ENCODE data around the gene VWDE.
"Not testable (repeated sequence)": the region's sequence is repeated elsewhere in the genome, so short reads cannot be mapped to it uniquely, and the experiment has no call there.

VWDE gene

DNA sequence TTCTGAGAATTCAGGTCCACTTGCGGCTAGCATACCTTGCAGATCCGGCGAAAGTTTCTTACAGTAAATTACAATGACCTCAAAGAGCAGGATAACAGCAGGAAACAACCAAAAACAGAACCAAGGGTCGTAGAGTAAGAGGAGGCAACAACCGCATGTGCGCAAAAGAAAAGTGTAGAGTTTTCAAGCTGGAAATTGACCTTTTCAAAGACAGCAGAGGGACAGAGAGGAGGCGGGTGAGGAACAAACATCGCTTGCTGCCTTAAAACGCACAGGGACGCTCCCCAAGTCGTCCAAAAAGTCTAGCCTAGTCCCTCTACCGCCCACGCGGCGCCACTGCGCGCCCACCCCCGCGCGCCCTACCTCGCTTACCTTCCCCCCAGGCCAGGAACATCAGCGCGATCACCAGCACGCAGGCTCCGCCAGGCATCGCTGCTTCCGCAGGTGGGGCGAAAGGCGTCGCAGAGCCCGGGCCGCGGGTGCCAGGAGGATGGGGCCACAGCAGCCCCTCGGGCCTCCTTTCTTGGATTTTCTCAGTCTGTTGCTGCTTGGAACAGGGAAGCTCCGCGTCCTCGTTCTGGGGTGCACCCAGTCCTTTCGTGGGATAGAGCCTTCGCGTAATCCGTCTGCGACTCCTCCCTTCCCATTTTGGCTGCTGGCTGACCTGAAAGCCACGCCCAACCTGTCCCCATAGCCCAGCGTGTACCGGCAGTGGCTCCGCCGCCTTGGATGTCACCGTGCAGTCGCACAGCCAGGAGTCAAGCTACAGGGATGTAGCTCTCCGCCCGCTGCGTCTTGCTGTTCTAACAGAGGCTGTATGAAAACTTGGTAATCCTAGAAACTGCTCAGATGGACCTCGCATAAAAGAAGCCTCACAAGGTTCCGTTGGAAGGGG, at the start of gene VWDE:
VWDE (minus strand) TSS at position 579 of the 895 bp plus-strand sequence; CDS start at position 430, 149 bp downstream.
- Histone ChIP-seq H3K4me1 (ENCODE audit: control insufficient read depth, insufficient read depth, low read length) (no peaks in the 10 kb centered on the region), H3K9ac (ENCODE audit: low read length) (no peak within 1 kb of the TSS), H3K36me3 (ENCODE audit: control insufficient read depth, insufficient read depth, low read length) (no peaks in the 10 kb centered on the region), H3K27me3 (ENCODE audit: control insufficient read depth, insufficient read depth, low read length) (no peaks in the 10 kb centered on the region), H3K27ac (ENCODE audit: low read depth, low read length) (no peak within 1 kb of the TSS), H3K4me3 (ENCODE audit: low read length) (peak within 1 kb of the TSS; percentile 69)

DNA sequence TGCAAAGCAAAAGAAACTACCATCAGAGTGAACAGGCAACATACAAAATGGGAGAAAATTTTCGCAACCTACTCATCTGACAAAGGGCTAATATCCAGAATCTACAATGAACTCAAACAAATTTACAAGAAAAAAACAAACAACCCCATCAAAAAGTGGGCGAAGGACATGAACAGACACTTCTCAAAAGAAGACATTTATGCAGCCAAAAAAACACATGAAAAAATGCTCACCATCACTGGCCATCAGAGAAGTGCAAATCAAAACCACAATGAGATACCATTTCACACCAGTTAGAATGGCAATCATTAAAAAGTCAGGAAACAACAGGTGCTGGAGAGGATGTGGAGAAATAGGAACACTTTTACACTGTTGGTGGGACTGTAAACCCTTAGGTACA, 49.5 kb upstream of the VWDE start:
- not testable (repeated sequence) for H3K4me3 ChIP-seq (ENCODE audit: low read length); H3K27ac ChIP-seq (ENCODE audit: low read depth, low read length); H3K4me1 ChIP-seq (ENCODE audit: control insufficient read depth, insufficient read depth, low read length); H3K36me3 ChIP-seq (ENCODE audit: control insufficient read depth, insufficient read depth, low read length); H3K27me3 ChIP-seq (ENCODE audit: control insufficient read depth, insufficient read depth, low read length); H3K9ac ChIP-seq (ENCODE audit: low read length)

GRCh38 chr7:12450615-12451014, 47.0 kb upstream of the VWDE start:
- Histone ChIP-seq H3K27ac (ENCODE audit: low read depth, low read length) (no peak overlapping the region), H3K4me1 (ENCODE audit: control insufficient read depth, insufficient read depth, low read length) (no peaks in the 10 kb centered on the region), H3K9ac (ENCODE audit: low read length) (no peak overlapping the region), H3K4me3 (ENCODE audit: low read length) (no peak overlapping the region), H3K36me3 (ENCODE audit: control insufficient read depth, insufficient read depth, low read length) (no peaks in the 10 kb centered on the region), H3K27me3 (ENCODE audit: control insufficient read depth, insufficient read depth, low read length) (no peaks in the 10 kb centered on the region)

GRCh38 chr7:12444785-12445184, 41.1 kb upstream of the VWDE start:
- Histone ChIP-seq H3K4me3 (ENCODE audit: low read length) (no peak overlapping the region), H3K36me3 (ENCODE audit: control insufficient read depth, insufficient read depth, low read length) (no peaks in the 10 kb centered on the region), H3K27ac (ENCODE audit: low read depth, low read length) (no peak overlapping the region), H3K27me3 (ENCODE audit: control insufficient read depth, insufficient read depth, low read length) (no peaks in the 10 kb centered on the region), H3K9ac (ENCODE audit: low read length) (no peak overlapping the region), H3K4me1 (ENCODE audit: control insufficient read depth, insufficient read depth, low read length) (no peaks in the 10 kb centered on the region)

DNA sequence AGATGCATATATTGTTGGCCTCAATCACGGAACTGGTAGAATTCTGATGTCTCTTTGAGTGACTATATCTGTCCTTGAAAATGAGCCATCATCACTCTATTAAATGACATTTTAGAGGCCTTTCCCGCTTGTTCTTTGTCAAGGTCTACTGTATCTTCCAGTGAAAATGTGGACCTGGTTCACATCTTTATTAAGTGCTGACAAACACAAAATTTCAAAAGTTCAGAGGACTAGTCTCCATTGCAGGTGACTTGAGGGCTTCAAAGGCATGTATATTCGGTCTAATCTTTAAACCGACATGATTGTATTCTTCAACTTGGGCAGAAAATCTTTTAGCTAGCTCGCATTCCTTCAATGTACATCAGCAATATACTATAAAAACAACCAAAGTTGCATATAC, 36.6 kb upstream of the VWDE start:
- H3K27me3 ChIP-seq (ENCODE audit: control insufficient read depth, insufficient read depth, low read length), result no peaks in the 10 kb centered on the region
- H3K4me3 ChIP-seq (ENCODE audit: low read length), result no peak overlapping the region
- H3K36me3 ChIP-seq (ENCODE audit: control insufficient read depth, insufficient read depth, low read length), result no peaks in the 10 kb centered on the region
- no peaks in the 10 kb centered on the region for H3K4me1 ChIP-seq (ENCODE audit: control insufficient read depth, insufficient read depth, low read length)
- no peak overlapping the region for H3K27ac ChIP-seq (ENCODE audit: low read depth, low read length)
- no peak overlapping the region for H3K9ac ChIP-seq (ENCODE audit: low read length)

DNA sequence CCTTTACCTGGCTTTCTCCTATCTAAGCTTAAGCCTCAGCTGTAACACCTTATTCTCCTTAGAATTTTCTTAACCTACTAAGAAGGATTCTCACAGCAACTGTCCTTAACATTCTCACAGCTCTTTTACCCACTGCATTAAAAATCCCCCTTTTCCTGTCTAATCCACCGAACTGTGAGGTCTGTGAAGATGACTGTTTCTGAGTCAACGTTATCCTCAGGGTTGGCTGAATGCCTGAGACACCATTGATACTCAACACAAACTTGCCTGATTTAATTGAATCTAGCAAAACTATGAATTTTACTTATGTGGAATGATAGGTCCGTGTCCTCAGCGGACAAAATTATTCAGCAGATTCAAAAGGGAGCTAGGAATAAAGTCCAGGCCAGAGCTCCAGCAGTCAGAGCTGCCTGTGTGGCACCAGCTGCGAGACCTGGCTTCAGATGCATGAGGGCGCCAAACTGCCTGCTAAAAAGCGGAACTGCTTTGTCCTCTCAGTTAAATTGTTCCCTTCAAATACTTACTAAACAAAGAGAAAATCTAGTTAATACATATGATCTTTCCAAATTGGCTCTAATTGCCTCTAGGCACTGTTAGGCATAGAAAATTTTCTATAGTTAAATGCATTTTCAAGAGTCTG, 33.4 kb upstream of the VWDE start:
- Histone ChIP-seq H3K36me3 (ENCODE audit: control insufficient read depth, insufficient read depth, low read length) (no peaks in the 10 kb centered on the region), H3K4me3 (ENCODE audit: low read length) (no peak overlapping the region), H3K27me3 (ENCODE audit: control insufficient read depth, insufficient read depth, low read length) (no peaks in the 10 kb centered on the region), H3K9ac (ENCODE audit: low read length) (no peak overlapping the region), H3K27ac (ENCODE audit: low read depth, low read length) (no peak overlapping the region), H3K4me1 (ENCODE audit: control insufficient read depth, insufficient read depth, low read length) (no peaks in the 10 kb centered on the region)

DNA sequence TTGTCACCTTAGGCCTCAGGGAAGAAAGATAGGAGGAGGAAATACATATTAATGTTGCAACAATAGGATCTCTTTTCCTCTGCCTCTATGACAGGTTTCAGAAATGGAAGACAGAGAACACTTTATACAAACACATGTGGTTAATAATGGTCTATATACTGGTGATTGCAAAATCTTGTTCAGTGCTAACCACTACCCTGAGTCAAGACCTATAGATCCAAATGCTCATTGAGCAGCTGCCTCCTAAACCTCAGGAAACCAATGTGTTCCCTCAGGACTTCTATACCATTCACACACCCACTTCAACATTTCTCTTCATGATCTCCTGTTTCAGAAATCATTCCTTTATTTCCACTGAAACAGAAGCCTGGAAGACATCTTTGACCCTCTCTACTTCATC, 32.5 kb upstream of the VWDE start:
- Histone ChIP-seq H3K27ac (ENCODE audit: low read depth, low read length) (no peak overlapping the region), H3K4me3 (ENCODE audit: low read length) (no peak overlapping the region), H3K27me3 (ENCODE audit: control insufficient read depth, insufficient read depth, low read length) (no peaks in the 10 kb centered on the region), H3K9ac (ENCODE audit: low read length) (no peak overlapping the region), H3K4me1 (ENCODE audit: control insufficient read depth, insufficient read depth, low read length) (no peaks in the 10 kb centered on the region), H3K36me3 (ENCODE audit: control insufficient read depth, insufficient read depth, low read length) (no peaks in the 10 kb centered on the region)

DNA sequence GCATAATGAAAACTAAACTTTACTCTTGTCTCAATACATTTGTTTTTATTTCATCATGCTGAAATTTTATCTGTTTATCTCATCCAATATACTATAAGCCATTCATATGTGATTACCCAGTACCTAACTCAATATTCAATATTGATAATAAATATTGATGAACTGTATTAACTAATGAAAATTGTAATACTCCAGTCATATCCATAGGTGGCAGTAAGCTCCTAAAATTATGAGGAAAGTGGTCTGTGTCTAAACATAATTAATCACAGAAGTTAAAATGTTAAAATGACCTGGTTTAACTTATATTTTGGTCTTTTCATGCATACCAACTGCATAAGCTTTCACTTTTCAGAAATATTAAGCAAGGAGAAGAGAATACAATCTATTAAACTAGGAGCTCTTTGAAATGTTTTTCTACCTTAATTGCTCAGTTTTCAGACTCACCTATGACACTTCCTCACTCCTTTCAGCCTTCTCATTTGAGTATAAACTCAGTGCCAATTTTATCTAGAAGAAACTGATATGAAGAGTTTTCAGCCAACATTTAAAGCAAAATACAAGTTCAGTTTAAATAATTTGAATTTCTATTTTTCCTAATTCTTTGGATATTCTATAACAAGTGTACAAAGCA, 30.5 kb upstream of the VWDE start:
- H3K4me1 ChIP-seq (ENCODE audit: control insufficient read depth, insufficient read depth, low read length), result no peaks in the 10 kb centered on the region
- H3K27ac ChIP-seq (ENCODE audit: low read depth, low read length), result no peak overlapping the region
- H3K36me3 ChIP-seq (ENCODE audit: control insufficient read depth, insufficient read depth, low read length), result no peaks in the 10 kb centered on the region
- no peak overlapping the region for H3K4me3 ChIP-seq (ENCODE audit: low read length)
- no peaks in the 10 kb centered on the region for H3K27me3 ChIP-seq (ENCODE audit: control insufficient read depth, insufficient read depth, low read length)
- H3K9ac ChIP-seq (ENCODE audit: low read length), result no peak overlapping the region

GRCh38 chr7:12431886-12432556, 28.4 kb upstream of the VWDE start:
- Histone ChIP-seq H3K27ac (ENCODE audit: low read depth, low read length) (no peak overlapping the region), H3K4me3 (ENCODE audit: low read length) (no peak overlapping the region), H3K36me3 (ENCODE audit: control insufficient read depth, insufficient read depth, low read length) (no peaks in the 10 kb centered on the region), H3K9ac (ENCODE audit: low read length) (no peak overlapping the region), H3K27me3 (ENCODE audit: control insufficient read depth, insufficient read depth, low read length) (no peaks in the 10 kb centered on the region), H3K4me1 (ENCODE audit: control insufficient read depth, insufficient read depth, low read length) (no peaks in the 10 kb centered on the region)

DNA sequence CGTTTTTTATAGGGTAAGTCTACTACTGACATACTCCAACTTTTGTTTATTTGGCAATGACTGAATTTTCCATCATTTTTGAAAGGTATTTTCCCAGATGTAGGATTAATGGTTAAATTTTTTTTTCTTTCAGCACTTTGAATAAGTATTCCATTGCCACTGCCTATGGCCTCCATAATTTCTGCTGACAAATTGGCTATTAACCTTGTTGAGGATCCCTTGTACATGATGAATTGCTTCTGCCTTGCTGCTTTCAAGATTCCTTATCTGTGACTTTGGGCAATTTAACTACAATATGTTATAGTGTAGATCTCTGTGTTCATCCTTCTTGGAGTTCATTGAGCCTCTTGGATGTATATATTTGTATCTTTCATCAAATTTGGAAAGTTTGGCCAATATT, 21.6 kb upstream of the VWDE start:
- Histone ChIP-seq H3K4me1 (ENCODE audit: control insufficient read depth, insufficient read depth, low read length) (no peaks in the 10 kb centered on the region), H3K27me3 (ENCODE audit: control insufficient read depth, insufficient read depth, low read length) (no peaks in the 10 kb centered on the region), H3K27ac (ENCODE audit: low read depth, low read length) (no peak overlapping the region), H3K9ac (ENCODE audit: low read length) (no peak overlapping the region), H3K4me3 (ENCODE audit: low read length) (no peak overlapping the region), H3K36me3 (ENCODE audit: control insufficient read depth, insufficient read depth, low read length) (no peaks in the 10 kb centered on the region)

- no peaks in the 10 kb centered on the region for H3K36me3 ChIP-seq (ENCODE audit: control insufficient read depth, insufficient read depth, low read length)
- H3K27ac ChIP-seq (ENCODE audit: low read depth, low read length), result no peak overlapping the region
- no peak overlapping the region for H3K4me3 ChIP-seq (ENCODE audit: low read length)
- H3K4me1 ChIP-seq (ENCODE audit: control insufficient read depth, insufficient read depth, low read length), result no peaks in the 10 kb centered on the region
- no peak overlapping the region for H3K9ac ChIP-seq (ENCODE audit: low read length)
- H3K27me3 ChIP-seq (ENCODE audit: control insufficient read depth, insufficient read depth, low read length), result no peaks in the 10 kb centered on the region
Measured at GRCh38 chr7:12423997-12424745, 20.5 kb upstream of the VWDE start.
